ENCODE results near the gene PLA2G6.

DNA sequence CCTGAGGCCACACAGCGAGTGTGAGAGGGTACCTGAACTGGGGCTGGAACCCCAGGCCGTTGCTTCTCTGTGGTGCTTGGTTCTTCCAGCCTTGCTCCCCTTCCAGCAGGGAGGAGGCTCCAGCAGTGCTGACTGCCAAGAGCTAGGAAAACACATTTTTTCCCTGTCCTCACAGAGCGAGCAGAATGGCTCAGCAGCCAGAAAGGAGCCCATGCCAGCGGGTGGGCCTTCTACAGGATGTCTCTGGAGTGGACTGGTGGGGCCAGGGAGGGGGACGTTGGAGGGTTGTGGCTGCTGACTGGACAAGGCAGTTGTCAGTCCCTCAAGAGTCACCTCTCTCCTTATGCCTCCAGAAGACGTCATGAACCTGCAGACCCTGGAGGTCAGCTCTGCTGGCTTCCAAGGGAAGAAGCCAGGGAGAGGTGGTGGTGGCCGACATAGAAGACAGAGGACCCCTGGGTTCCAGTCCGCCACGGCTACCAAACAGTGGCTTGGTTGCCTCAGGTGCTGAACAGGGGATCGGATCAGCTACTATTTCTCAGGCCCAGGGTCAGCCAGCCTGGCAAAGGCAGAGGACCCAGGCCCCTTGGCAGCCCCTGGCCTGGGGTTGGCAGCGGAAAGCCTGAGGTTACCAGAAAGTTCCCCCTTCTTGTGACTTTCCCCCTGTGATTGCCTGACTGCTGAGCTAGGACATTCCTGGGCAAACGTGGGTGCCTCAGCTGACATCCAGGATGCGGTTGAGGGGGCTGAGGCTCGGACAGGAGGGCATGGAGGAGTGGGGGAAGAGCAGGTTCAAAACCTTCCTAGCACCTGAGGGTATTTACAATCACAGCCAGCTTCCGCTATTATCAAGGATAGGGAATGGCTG lies 23.9 kb upstream of the PLA2G6 start:
- no peak for TF ChIP-seq CTCF (IDR thresholded peaks at IDR 0.05; ENCODE audit: borderline replicate concordance, extremely low read depth, low read length, poor library complexity, severe bottlenecking)
- no peak for TF ChIP-seq EZH2 (IDR thresholded peaks at IDR 0.05; ENCODE audit: borderline replicate concordance, low read depth, low read length, severe bottlenecking)
